Activated CD8-positive, alpha-beta T cell treated with anti-CD3 and anti-CD28 coated beads for 36 hours (primary cell): Measurements from ENCODE around the gene MTREX. TPM values are rescaled to one million over a fixed set of nuclear protein-coding genes. Genes with fewer than 3 reads are reported as not detected.

Experiments
- ATAC-seq: fragments of 200-7000 bp; cut with Tn5 transposase; one replicate; pipeline ENCODE4 v1.10.0; 2021; ENCODE audit warnings: mild to moderate bottlenecking, moderate library complexity
- CTCF ChIA-PET: fragments of 350-600 bp; sonication (Branson Sonifier 250); formaldehyde crosslinking; loops from one replicate; lab custom pipeline; 2021; ENCODE audit warnings: antibody characterized with exemption; lab: Charles Lee
- POLR2A ChIA-PET: fragments of 350-600 bp; sonication (Branson Sonifier 250); formaldehyde crosslinking; loops from one replicate; lab custom pipeline; 2021; ENCODE audit warnings: antibody characterized with exemption; lab: Charles Lee
- DNase-seq: peaks from one replicate; pipeline ENCODE4 v3.0.0-alpha.2; 2020
- H3K27ac Mint-ChIP-seq: one replicate; pipeline ENCODE4 v1.8.0; 2021; ENCODE audit warnings: mild to moderate bottlenecking, mixed read lengths
- H3K27me3 Mint-ChIP-seq: one replicate; pipeline ENCODE4 v1.8.0; 2021; ENCODE audit warnings: mixed read lengths
- H3K36me3 Mint-ChIP-seq: one replicate; pipeline ENCODE4 v1.8.0; 2021; ENCODE audit warnings: low read depth, mixed read lengths
- H3K4me1 Mint-ChIP-seq: one replicate; pipeline ENCODE4 v1.8.0; 2021; ENCODE audit warnings: low read depth, mixed read lengths
- H3K4me3 Mint-ChIP-seq: one replicate; pipeline ENCODE4 v1.8.0; 2021; ENCODE audit warnings: mild to moderate bottlenecking, moderate library complexity, mixed read lengths
- H3K9me3 Mint-ChIP-seq: one replicate; pipeline ENCODE4 v1.8.0; 2021; ENCODE audit warnings: mixed read lengths
- CTCF ChIP-seq: fragments of 200-600 bp; IDR thresholded peaks from one replicate; pipeline ENCODE4 v1.8.0; 2022; ENCODE audit warnings: antibody characterized with exemption, mild to moderate bottlenecking
- intact Hi-C: fragments of 100-400 bp; cut with micrococcal nuclease; formaldehyde crosslinking; loops from one replicate; pipeline ENCODE4 v1.10.0; 2022
- total RNA-seq, 2 experiments: library from RNA; stranded (reverse); gene quantifications; one replicate each; pipeline ENCODE4 v1.2.3, GENCODE V29; 2021

The MTREX gene
- total RNA-seq, 2 experiments from 2014 or later: 88.9 to 93.4 TPM

GRCh38 chr5:55416306-55416705 is 108.5 kb downstream of the MTREX start:
- ATAC-seq (no peak), DNase-seq (no peak)
- no peak for TF ChIP-seq CTCF
- Mint-ChIP-seq H3K27ac (no peak overlapping the region), H3K4me1 (peaks cover 21% of the 10 kb centered on the region), H3K9me3 (no peaks in the 10 kb centered on the region), H3K4me3 (no peak overlapping the region), H3K36me3 (peaks cover 27% of the 10 kb centered on the region), H3K27me3 (no peaks in the 10 kb centered on the region)
- intact Hi-C loops: no loop called here
- ChIA-PET POLR2A (interaction anchor here (0.9 kb wide), 1 partner anchor 12 kb away, joined by 3 read pairs; no protein-coding TSS in a partner anchor), CTCF (interaction anchor here (0.7 to 1.1 kb wide), 2 partner anchors 11 to 275 kb away, joined by 3 to 4 read pairs; no protein-coding TSS in a partner anchor)

GRCh38 chr5:55418994-55419968 is 111.5 kb downstream of the MTREX start:
- Mint-ChIP-seq H3K27ac (no peak overlapping the region), H3K4me1 (peaks cover 29% of the 10 kb centered on the region), H3K9me3 (no peaks in the 10 kb centered on the region), H3K27me3 (no peaks in the 10 kb centered on the region), H3K36me3 (peaks cover 47% of the 10 kb centered on the region), H3K4me3 (no peak overlapping the region)
- no peak for TF ChIP-seq CTCF
- no peak for DNase-seq
- intact Hi-C loops: no loop called here
- no peak for ATAC-seq
- ChIA-PET CTCF (interaction anchor here (1.7 to 2.3 kb wide), 2 partner anchors 14 to 272 kb away, joined by 4 to 6 read pairs; no protein-coding TSS in a partner anchor), POLR2A (no interaction called here)

GRCh38 chr5:55421074-55421529 is 113.3 kb downstream of the MTREX start:
- H3K4me3 Mint-ChIP-seq: no peak overlapping the region
- no peak overlapping the region for H3K27ac Mint-ChIP-seq
- intact Hi-C loops: loop anchor here (10.0 kb wide), 2 partner anchors 114 to 274 kb away; partner anchors contain the start of gene PLPP1
- no peaks in the 10 kb centered on the region for H3K9me3 Mint-ChIP-seq
- H3K4me1 Mint-ChIP-seq: peaks cover 29% of the 10 kb centered on the region
- DNase-seq: peak; percentile 39
- peak; percentile 99 for ATAC-seq
- peaks cover 55% of the 10 kb centered on the region for H3K36me3 Mint-ChIP-seq
- H3K27me3 Mint-ChIP-seq: no peaks in the 10 kb centered on the region
- ChIA-PET CTCF (no interaction called here), POLR2A (interaction anchor here (0.7 kb wide), 1 partner anchor 137 kb away, joined by 3 read pairs; no protein-coding TSS in a partner anchor)
- TF ChIP-seq CTCF: no peak

- H3K27me3 Mint-ChIP-seq: no peaks in the 10 kb centered on the region
- ATAC-seq: no peak
- POLR2A ChIA-PET: interaction anchor here (1.0 kb wide), 1 partner anchor 16 kb away, joined by 3 read pairs; no protein-coding TSS in a partner anchor
- peaks cover 19% of the 10 kb centered on the region for H3K9me3 Mint-ChIP-seq
- TF ChIP-seq CTCF: no peak
- CTCF ChIA-PET: interaction anchor here (1.2 to 1.6 kb wide), 2 partner anchors 265 to 266 kb away, joined by 3 to 5 read pairs; no protein-coding TSS in a partner anchor
- peaks cover 10% of the 10 kb centered on the region for H3K4me1 Mint-ChIP-seq
- intact Hi-C loops: loop anchor here (10.0 kb wide), 2 partner anchors 108 to 268 kb away; partner anchors contain the start of gene PLPP1
- H3K27ac Mint-ChIP-seq: no peak overlapping the region
- DNase-seq: no peak
- no peak overlapping the region for H3K4me3 Mint-ChIP-seq
- H3K36me3 Mint-ChIP-seq: peaks cover 88% of the 10 kb centered on the region
Measured at GRCh38 chr5:55426455-55426854, 118.7 kb downstream of the MTREX start.
